ENCODE data around the gene WWTR1. TPM values are rescaled to one million over a fixed set of nuclear protein-coding genes. Genes with fewer than 3 reads are reported as not detected.

WWTR1 gene
- total RNA-seq, 2 experiments from 2014 or later = 0.31 to 0.53 TPM

DNA sequence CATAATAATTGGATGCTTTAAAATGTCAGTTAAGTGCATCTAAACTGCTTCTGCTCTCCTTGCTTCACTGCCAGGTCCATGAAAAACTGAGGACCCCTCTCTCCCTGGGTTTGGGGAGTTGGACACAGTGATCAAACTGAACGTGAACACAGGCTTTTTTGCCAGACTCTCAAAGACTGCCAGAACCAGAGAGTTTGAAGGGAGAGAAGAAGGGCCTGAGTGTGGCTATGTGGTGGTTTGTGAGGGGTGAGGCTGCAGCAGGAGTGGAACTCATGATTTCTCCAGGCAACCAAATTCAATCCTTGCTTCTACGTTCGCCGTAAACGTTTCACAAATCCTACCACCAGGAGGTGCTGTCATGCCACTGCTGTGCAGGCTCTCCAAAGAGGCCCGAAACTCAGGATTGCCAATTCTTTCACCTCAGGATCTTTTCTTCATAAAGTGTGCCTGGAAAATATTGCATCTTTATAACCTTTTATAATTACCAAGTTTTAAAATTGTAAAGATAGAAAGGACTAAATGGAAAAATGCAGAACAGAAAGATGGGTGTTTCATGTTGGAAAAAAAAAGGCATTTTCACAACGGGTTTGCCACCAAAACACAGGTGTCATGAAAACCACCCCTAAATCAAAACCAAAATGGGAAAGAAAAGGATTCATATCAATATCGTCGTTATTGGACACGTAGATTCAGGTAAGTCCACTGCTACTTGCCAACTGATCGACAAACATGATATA, 163.6 kb downstream of the WWTR1 start:
- POLR2A ChIA-PET = no interaction called here
- ATAC-seq = no peak

DNA sequence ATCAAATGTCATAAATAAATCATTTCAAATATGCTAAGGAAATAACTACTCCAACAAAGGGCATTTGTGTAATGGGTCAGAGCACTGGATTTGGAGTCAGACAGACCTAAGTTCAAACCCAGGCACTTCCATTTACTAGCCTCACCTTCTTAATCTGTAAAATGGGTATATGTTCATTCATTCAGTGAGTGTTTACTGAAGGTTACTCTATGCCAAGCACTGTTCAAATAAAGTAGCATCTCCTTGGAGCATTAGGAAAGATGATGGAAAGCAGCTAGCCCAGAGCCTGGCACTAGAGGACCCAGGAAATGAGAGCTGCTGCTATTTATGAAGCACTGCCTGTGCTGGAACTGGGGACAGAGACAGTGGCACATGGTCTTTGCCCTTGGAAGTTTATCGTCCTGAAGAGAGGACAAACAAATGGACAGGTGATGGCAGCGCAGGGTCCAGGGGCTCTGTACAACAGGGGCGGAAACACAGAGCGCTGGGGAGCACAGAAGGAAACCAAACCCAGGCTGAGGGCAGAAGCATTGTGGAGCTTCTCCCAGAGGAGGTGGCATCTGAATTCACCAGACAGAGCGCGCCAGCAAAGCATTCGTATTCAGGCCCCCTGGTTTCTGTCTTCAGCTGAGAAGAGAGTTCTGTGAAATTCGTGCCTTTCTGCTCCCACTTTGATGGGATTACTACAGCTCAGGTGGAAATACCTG, 164.4 kb downstream of the WWTR1 start:
- H3K27ac Mint-ChIP-seq = no peak overlapping the region
- no peaks in the 10 kb centered on the region for H3K9me3 Mint-ChIP-seq (ENCODE audit: insufficient read depth)
- no peaks in the 10 kb centered on the region for H3K36me3 Mint-ChIP-seq (ENCODE audit: low read depth)
- ATAC-seq (no peak), DNase-seq (no peak)
- ChIA-PET POLR2A (no interaction called here), CTCF (interaction anchor here (0.6 to 3.3 kb wide), 4 partner anchors 8 to 315 kb away, joined by 3 to 12 read pairs (median 4); no protein-coding TSS in a partner anchor)
- peaks cover 4% of the 10 kb centered on the region for H3K27me3 Mint-ChIP-seq (ENCODE audit: low read depth)
- no peaks in the 10 kb centered on the region for H3K4me1 Mint-ChIP-seq (ENCODE audit: low read depth)
- H3K4me3 Mint-ChIP-seq = no peak overlapping the region

More for the DNA sequence above, 163.6 kb downstream of the WWTR1 start:
- CTCF ChIA-PET = interaction anchor here (0.6 to 3.3 kb wide), 4 partner anchors 9 to 314 kb away, joined by 3 to 12 read pairs (median 4); no protein-coding TSS in a partner anchor
- Mint-ChIP-seq H3K9me3 (ENCODE audit: insufficient read depth) (no peaks in the 10 kb centered on the region), H3K4me1 (ENCODE audit: low read depth) (no peaks in the 10 kb centered on the region), H3K27ac (no peak overlapping the region), H3K27me3 (ENCODE audit: low read depth) (peaks cover 4% of the 10 kb centered on the region), H3K4me3 (no peak overlapping the region), H3K36me3 (ENCODE audit: low read depth) (no peaks in the 10 kb centered on the region)
- DNase-seq = peak; percentile 51

DNA sequence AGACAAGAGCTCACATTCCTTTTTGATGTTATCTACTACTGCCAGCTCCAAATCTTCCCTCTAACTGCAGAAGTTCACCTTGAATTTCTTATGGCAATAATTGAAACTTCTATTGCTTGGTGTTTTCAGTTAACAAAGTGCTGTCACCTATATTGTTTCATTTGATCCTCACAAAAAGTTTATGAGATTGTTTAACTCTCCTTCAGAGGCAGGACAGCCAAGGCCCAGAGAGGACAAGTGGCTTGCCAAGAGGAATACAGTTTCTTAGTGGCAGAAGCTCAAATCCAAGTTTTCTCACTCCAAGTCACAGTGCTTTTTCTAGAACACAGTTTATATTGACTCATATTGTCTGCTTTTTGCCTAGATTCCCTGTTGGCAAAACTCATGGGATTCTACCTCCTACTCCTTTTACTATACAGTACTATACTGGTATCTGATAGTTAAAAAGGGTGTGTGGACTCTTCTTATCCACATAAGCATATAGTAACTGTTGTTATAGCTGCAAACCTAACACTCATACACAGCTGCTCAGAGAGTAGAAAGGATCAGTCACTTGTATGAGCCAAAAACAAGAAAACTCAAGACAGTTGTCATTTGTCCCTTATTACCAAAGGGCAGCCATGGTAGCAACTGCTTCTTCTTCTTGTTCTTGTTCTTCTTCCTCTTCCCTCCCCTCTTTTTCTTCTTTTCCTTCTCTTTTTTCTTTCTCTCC, 167.4 kb downstream of the WWTR1 start:
- H3K4me3 Mint-ChIP-seq = no peak overlapping the region
- ATAC-seq (no peak), DNase-seq (no peak)
- H3K27ac Mint-ChIP-seq = no peak overlapping the region
- POLR2A ChIA-PET = no interaction called here
- no peaks in the 10 kb centered on the region for H3K9me3 Mint-ChIP-seq (ENCODE audit: insufficient read depth)
- H3K36me3 Mint-ChIP-seq (ENCODE audit: low read depth) = no peaks in the 10 kb centered on the region
- CTCF ChIA-PET = no interaction called here
- H3K4me1 Mint-ChIP-seq (ENCODE audit: low read depth) = no peaks in the 10 kb centered on the region
- peaks cover 4% of the 10 kb centered on the region for H3K27me3 Mint-ChIP-seq (ENCODE audit: low read depth)

DNA sequence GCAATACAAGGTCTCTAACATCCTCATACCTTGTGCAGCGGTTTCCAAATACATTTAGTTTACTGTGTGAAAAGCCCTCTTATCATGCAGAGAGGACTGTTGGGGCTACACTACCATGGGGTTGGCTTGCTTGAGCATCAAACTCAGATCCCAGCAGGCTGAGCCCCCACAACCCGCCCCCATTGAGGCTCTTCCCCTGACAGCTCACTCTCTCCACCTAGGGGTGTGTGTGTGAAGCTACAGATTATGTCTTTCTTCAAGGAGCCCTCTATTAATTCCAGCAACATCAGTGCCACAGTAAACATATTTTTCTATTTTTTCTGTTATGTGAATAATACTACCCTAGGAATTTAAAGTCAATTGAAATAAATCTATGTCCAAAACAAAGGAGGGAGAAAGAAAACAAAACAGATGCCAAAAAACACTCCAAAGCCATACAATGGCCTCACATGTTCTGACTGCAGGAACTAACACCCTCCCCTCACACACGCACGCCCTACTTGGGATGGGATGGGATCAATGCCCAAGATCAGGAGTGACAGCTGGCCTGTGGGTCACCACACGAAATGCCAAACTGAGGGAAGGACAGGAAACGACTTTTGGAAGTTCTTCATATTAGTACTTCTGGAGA, 168.7 kb downstream of the WWTR1 start:
- CTCF ChIA-PET = interaction anchor here (1.0 to 1.3 kb wide), 4 partner anchors 9 to 24 kb away, joined by 3 to 4 read pairs (median 3); no protein-coding TSS in a partner anchor
- ATAC-seq = no peak
- Mint-ChIP-seq H3K9me3 (ENCODE audit: insufficient read depth) (no peaks in the 10 kb centered on the region), H3K27me3 (ENCODE audit: low read depth) (peaks cover 4% of the 10 kb centered on the region), H3K27ac (no peak overlapping the region), H3K36me3 (ENCODE audit: low read depth) (no peaks in the 10 kb centered on the region), H3K4me3 (no peak overlapping the region), H3K4me1 (ENCODE audit: low read depth) (no peaks in the 10 kb centered on the region)
- POLR2A ChIA-PET = no interaction called here
- no peak for DNase-seq

DNA sequence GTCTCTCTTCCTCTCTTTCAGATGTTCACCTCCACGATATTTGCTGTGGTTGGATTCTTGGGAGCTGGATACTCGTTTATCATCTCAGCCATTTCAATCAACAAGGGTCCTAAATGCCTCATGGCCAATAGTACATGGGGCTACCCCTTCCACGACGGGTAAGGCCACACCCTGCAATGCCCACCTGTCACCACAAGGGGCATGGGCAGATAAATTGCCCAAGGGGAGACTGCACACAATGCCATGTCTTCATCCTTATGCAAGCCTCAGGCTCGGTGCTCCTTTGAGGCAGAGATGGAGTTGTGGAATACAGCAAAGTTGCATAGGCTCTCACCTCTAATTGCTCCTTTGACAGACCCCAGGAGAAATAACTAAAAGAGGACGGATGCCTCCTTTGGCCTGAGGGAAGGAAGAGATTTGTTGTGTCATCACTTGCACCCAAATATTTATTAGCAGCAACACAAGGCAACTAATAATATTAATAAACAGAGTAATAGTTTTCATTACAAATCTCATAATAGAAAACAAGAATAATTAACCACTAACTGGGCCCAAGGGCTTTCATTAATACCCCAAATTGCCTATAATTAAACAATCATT, 170.1 kb downstream of the WWTR1 start:
- Mint-ChIP-seq H3K4me3 (no peak overlapping the region), H3K27ac (no peak overlapping the region), H3K9me3 (ENCODE audit: insufficient read depth) (no peaks in the 10 kb centered on the region), H3K27me3 (ENCODE audit: low read depth) (peaks cover 8% of the 10 kb centered on the region), H3K4me1 (ENCODE audit: low read depth) (no peaks in the 10 kb centered on the region), H3K36me3 (ENCODE audit: low read depth) (no peaks in the 10 kb centered on the region)
- POLR2A ChIA-PET = no interaction called here
- ATAC-seq = no peak
- CTCF ChIA-PET = interaction anchor here (1.2 kb wide), 1 partner anchor 25 kb away, joined by 3 read pairs; no protein-coding TSS in a partner anchor
- peak; percentile 43 for DNase-seq

DNA sequence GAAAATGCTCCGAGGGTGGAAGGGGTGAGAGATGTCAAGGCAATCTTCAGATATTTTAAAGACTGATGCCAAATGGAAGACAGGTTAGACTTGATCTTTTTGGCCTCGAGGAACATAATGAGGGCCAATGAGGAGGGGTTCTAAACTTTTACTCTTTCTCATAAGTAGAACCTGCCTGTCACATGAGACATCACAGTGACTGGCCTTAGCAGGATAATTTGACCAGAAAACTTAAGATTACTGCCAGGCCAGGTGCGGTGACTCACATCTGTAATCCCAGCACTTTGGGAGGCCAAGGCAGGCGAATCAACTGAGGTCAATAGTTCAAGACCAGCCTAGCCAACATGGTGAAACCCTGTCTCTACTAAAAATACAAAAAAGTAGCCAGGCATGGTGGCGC, 171.1 kb downstream of the WWTR1 start:
- H3K9me3 Mint-ChIP-seq (ENCODE audit: insufficient read depth) = no peaks in the 10 kb centered on the region
- H3K27ac Mint-ChIP-seq = no peak overlapping the region
- POLR2A ChIA-PET = no interaction called here
- H3K27me3 Mint-ChIP-seq (ENCODE audit: low read depth) = peaks cover 7% of the 10 kb centered on the region
- ATAC-seq = no peak
- H3K4me3 Mint-ChIP-seq = no peak overlapping the region
- no peak for DNase-seq
- CTCF ChIA-PET = interaction anchor here (1.2 kb wide), 1 partner anchor 285 kb away, joined by 3 read pairs; no protein-coding TSS in a partner anchor
- no peaks in the 10 kb centered on the region for H3K4me1 Mint-ChIP-seq (ENCODE audit: low read depth)
- no peaks in the 10 kb centered on the region for H3K36me3 Mint-ChIP-seq (ENCODE audit: low read depth)

DNA sequence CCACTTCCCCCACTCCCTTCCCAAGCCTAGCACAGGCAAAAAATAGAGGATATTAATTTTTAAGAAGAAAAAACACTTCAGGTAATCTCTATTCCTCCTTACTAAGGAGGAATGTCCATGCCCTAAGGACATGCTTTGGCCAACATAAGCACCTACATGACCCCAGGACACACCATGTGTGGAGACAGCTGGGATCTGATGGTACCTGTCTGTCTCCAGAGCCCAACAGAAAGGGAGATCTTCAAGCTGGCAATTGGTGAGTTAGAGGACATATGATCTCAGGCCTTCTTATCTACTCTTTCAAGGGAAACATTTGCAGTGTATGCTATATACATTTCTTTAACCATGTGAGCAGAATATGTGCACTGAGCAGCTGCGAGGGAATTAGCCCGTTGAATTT, 176.3 kb downstream of the WWTR1 start:
- Mint-ChIP-seq H3K4me3 (no peak overlapping the region), H3K4me1 (ENCODE audit: low read depth) (no peaks in the 10 kb centered on the region), H3K36me3 (ENCODE audit: low read depth) (no peaks in the 10 kb centered on the region), H3K27ac (no peak overlapping the region), H3K9me3 (ENCODE audit: insufficient read depth) (no peaks in the 10 kb centered on the region), H3K27me3 (ENCODE audit: low read depth) (peaks cover 4% of the 10 kb centered on the region)
- ChIA-PET CTCF (no interaction called here), POLR2A (no interaction called here)
- DNase-seq = no peak
- no peak for ATAC-seq

DNA sequence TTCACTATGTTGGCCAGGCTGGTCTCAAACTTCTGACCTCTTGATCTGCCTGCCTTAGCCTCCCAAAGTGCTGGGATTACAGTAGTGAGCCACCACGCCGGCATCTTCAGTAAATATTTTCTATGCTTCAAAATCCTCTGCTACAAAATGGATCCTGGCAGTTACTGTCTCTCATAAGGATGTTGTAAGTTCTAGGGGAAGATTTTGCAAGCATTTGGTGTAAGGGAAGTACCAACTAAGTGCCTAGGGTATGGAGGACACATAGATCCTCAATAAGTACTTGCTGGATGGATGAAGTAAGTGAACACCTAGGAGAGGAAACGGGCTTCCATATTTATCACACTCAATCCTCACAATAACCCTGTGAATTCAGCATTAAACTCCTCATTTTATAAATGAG, 176.8 kb downstream of the WWTR1 start:
- no peaks in the 10 kb centered on the region for H3K4me1 Mint-ChIP-seq (ENCODE audit: low read depth)
- DNase-seq (no peak), ATAC-seq (no peak)
- CTCF ChIA-PET = interaction anchor here (1.3 kb wide), 1 partner anchor 11 kb away, joined by 3 read pairs; no protein-coding TSS in a partner anchor
- POLR2A ChIA-PET = no interaction called here
- no peaks in the 10 kb centered on the region for H3K9me3 Mint-ChIP-seq (ENCODE audit: insufficient read depth)
- H3K4me3 Mint-ChIP-seq = no peak overlapping the region
- H3K27ac Mint-ChIP-seq = no peak overlapping the region
- H3K36me3 Mint-ChIP-seq (ENCODE audit: low read depth) = no peaks in the 10 kb centered on the region
- H3K27me3 Mint-ChIP-seq (ENCODE audit: low read depth) = peaks cover 4% of the 10 kb centered on the region

DNA sequence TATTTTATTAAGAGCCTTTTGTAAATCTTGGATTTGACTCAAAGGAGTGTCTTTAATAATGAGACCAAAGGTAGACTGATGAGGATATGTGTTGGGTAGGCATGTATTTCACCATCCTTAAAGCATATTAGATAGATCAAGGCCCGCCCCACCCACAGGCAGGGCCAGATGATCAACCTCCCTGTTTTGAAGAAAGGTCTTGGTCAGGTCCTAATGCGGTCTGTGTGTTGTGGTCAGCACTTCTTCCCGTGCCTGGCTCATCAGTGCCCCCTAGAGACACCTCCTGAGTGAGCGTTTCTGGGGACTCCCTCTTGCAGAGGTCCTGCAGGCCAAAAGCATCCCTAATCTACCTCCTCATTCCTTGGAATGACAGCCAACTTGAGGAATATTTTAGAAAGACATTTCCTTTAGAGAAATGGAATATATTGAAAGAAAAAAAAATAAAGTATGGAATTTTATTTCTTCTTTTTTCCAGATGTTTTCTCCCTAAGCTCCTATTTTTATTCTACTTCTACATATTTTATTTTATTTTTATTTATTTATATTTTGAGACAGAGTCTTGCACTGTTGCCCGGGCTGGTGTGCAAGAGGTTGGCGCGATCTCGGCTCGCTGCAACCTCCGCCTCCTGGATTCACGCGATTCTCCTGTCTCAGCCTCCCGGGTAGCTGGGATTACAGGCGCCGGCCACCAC, 177.4 kb downstream of the WWTR1 start:
- Mint-ChIP-seq H3K9me3 (ENCODE audit: insufficient read depth) (no peaks in the 10 kb centered on the region), H3K4me1 (ENCODE audit: low read depth) (no peaks in the 10 kb centered on the region), H3K36me3 (ENCODE audit: low read depth) (no peaks in the 10 kb centered on the region), H3K27me3 (ENCODE audit: low read depth) (peaks cover 4% of the 10 kb centered on the region), H3K4me3 (no peak overlapping the region), H3K27ac (no peak overlapping the region)
- CTCF ChIA-PET = interaction anchor here (1.0 to 1.4 kb wide), 3 partner anchors 11 to 360 kb away, joined by 3 to 5 read pairs (median 4); no protein-coding TSS in a partner anchor
- POLR2A ChIA-PET = no interaction called here
- DNase-seq = peak; percentile 57
- peak; percentile 55 for ATAC-seq

DNA sequence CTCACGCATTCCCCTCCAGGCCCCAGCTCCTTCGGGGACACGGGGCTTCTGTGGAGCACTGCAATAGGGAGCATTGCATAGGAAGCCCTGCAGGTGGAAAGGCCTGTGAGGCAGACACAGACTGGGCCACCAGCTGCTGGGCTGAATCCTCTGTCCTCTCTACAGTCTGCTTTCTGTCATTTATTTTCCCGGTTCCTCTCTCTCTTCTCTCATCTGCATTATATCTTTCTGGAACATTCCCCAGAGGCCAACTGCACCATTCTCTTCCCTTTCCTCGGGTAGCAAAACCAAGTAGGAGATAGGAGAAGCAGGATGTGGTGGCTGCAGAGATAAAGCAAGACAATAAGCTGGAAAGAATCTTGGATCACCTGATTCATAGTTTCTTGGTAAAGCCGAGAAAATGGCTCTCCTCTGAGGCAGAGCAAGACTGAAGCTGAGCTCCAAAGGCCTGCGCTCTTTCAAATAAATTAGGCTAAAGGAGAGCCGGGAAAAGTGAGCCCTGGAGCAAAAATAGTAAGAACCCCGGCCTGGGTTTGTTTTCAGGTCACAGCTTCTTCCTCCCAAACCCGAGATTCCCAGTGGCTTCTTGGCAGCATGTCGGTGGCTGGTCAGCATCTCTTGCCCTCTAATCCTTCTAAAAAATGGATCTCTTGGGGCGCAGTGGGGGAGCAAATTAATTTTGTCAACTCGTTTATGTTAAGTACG, 178.1 kb downstream of the WWTR1 start:
- Mint-ChIP-seq H3K27ac (no peak overlapping the region), H3K36me3 (ENCODE audit: low read depth) (no peaks in the 10 kb centered on the region), H3K4me1 (ENCODE audit: low read depth) (no peaks in the 10 kb centered on the region), H3K27me3 (ENCODE audit: low read depth) (peaks cover 4% of the 10 kb centered on the region), H3K4me3 (no peak overlapping the region), H3K9me3 (ENCODE audit: insufficient read depth) (no peaks in the 10 kb centered on the region)
- DNase-seq (no peak), ATAC-seq (no peak)
- ChIA-PET CTCF (interaction anchor here (0.6 to 1.4 kb wide), 4 partner anchors 10 to 360 kb away, joined by 3 to 5 read pairs (median 4); no protein-coding TSS in a partner anchor), POLR2A (interaction anchor here (0.6 kb wide), 1 partner anchor 529 kb away, joined by 3 read pairs; no protein-coding TSS in a partner anchor)
